GM11168 (cell line): ENCODE results near the gene SIGLEC10.

Experiments
- in situ Hi-C: fragments of 300-500 bp; cut with MboI; formaldehyde crosslinking; loops from one replicate; pipeline ENCODE4 v1.12.0; 2022; ENCODE audit warnings: low sequenced_read_pairs; ENCODE audit not compliant: unreplicated experiment

Gene SIGLEC10

GRCh38 chr19:51396175-51396574 is 21.3 kb downstream of the SIGLEC10 start:
- in situ Hi-C loops = no loop called here

- in situ Hi-C loops = no loop called here
Observed at GRCh38 chr19:51394050-51394836, 23.2 kb downstream of the SIGLEC10 start.

- in situ Hi-C loops = no loop called here
Observed at GRCh38 chr19:51392701-51393100, 24.7 kb downstream of the SIGLEC10 start.

- in situ Hi-C loops = no loop called here
Observed at GRCh38 chr19:51391073-51391611, 26.3 kb downstream of the SIGLEC10 start.

- in situ Hi-C loops = no loop called here
Observed at GRCh38 chr19:51389143-51389542, 28.3 kb downstream of the SIGLEC10 start.

GRCh38 chr19:51387924-51388389 is 29.5 kb downstream of the SIGLEC10 start, which contains the start of gene LIM2:
Gene LIM2 (minus strand): TSS chr19:51387974. CDS start chr19:51387443, 531 bp downstream.
- in situ Hi-C loops = no loop called here

- in situ Hi-C loops = no loop called here
Observed at GRCh38 chr19:51386882-51387520, 30.4 kb downstream of the SIGLEC10 start.

GRCh38 chr19:51382004-51382403 is 35.4 kb downstream of the SIGLEC10 start:
- in situ Hi-C loops = no loop called here

- in situ Hi-C loops = no loop called here
Observed at GRCh38 chr19:51380379-51380778, 37.1 kb downstream of the SIGLEC10 start.

GRCh38 chr19:51377422-51377821 is 40.0 kb downstream of the SIGLEC10 start:
- in situ Hi-C loops = no loop called here

GRCh38 chr19:51375504-51376221 is 41.8 kb downstream of the SIGLEC10 start:
- in situ Hi-C loops = no loop called here

GRCh38 chr19:51372649-51373504 is 44.6 kb downstream of the SIGLEC10 start, which contains the start of gene NKG7:
Gene NKG7 (minus strand): TSS chr19:51372654. CDS start chr19:51372535, 119 bp downstream.
- in situ Hi-C loops = no loop called here

GRCh38 chr19:51372021-51372648 is 45.3 kb downstream of the SIGLEC10 start:
- in situ Hi-C loops = no loop called here

- in situ Hi-C loops = no loop called here
Observed at GRCh38 chr19:51371186-51371690, 46.2 kb downstream of the SIGLEC10 start.

GRCh38 chr19:51370230-51370629 is 47.2 kb downstream of the SIGLEC10 start:
- in situ Hi-C loops = no loop called here

GRCh38 chr19:51368366-51369282 is 48.8 kb downstream of the SIGLEC10 start, which contains the start of gene CLDND2:
Gene CLDND2 (minus strand): TSS chr19:51369003. CDS start chr19:51368577, 426 bp downstream.
- in situ Hi-C loops = no loop called here

GRCh38 chr19:51367565-51368365 is 49.7 kb downstream of the SIGLEC10 start:
- in situ Hi-C loops = no loop called here
